GM06990 (cell line): ENCODE results near the gene TMCO1.
"Not testable (repeated sequence)": the region's sequence is repeated elsewhere in the genome, so short reads cannot be mapped to it uniquely, and the experiment has no call there.

ENCODE experiments used
- DNase-seq: peaks from one replicate; pipeline ENCODE4 v3.0.0-alpha.2; 2011; ENCODE audit not compliant: insufficient read length; ENCODE audit errors: extremely low read depth
- H3K27me3 ChIP-seq: replicated peaks from 2 replicates; pipeline ENCODE4 v1.6.0; 2011; ENCODE audit warnings: low read length; ENCODE audit not compliant: control insufficient read depth, insufficient read depth
- H3K36me3 ChIP-seq: 2 replicates; pipeline ENCODE4 v1.5.1; 2011; ENCODE audit warnings: low read length; ENCODE audit not compliant: control insufficient read depth, insufficient read depth
- H3K4me3 ChIP-seq: replicated peaks from 2 replicates; pipeline ENCODE4 v1.5.1; 2011; ENCODE audit warnings: low read depth, mild to moderate bottlenecking, control low read depth, low read length
- TF ChIP-seq, protein P1 (sequence below): IDR thresholded peaks from 2 replicates; pipeline ENCODE4 v1.5.1; 2011; ENCODE audit warnings: low read length, control low read depth, mild to moderate bottlenecking, inconsistent platforms; ENCODE audit not compliant: insufficient read depth, poor library complexity, severe bottlenecking

The TMCO1 gene

DNA sequence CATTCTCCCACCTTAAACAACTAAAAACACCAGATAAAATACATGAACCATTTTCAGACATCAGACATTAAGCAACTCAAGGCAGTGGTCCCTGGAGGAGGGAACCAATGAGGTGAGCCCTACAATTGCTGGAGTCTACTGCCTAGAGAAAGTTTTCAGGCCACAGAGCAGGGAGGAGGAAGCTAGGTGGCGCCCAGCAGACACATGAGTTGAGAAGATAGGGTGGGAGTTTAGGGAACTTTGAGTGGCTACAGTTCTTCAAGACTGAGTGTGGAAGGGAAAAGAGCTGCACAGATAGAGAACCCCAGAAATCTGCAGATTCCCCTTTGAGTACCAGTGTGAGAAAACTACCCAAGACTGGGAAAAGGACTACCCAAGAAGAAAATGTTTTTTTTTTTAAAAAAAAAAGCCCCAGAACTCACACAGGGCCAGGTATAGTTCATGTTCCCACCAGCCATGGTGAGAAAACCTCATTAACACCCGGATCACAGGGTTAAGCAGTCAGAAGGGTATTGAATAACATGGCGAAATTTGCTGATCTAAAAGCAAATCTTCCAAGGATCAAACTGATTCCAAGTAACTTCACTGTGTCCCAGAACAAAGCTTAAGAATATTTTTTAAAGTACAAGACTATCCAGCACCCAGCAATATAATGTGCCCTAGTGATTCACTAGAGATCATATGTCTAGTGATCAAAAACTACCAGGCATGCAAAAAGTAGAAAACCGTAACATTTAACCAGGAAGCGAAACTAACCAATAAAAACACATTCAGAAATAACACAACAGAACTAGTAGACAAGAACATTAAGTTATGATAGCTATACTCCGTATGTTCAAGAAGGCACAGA is 82.3 kb downstream of the TMCO1 start:
- DNase-seq: no peak
- H3K36me3 ChIP-seq: peaks cover 10% of the 10 kb centered on the region
- H3K27me3 ChIP-seq: no peaks in the 10 kb centered on the region
- H3K4me3 ChIP-seq: no peak overlapping the region
- TF ChIP-seq, protein P1, sequence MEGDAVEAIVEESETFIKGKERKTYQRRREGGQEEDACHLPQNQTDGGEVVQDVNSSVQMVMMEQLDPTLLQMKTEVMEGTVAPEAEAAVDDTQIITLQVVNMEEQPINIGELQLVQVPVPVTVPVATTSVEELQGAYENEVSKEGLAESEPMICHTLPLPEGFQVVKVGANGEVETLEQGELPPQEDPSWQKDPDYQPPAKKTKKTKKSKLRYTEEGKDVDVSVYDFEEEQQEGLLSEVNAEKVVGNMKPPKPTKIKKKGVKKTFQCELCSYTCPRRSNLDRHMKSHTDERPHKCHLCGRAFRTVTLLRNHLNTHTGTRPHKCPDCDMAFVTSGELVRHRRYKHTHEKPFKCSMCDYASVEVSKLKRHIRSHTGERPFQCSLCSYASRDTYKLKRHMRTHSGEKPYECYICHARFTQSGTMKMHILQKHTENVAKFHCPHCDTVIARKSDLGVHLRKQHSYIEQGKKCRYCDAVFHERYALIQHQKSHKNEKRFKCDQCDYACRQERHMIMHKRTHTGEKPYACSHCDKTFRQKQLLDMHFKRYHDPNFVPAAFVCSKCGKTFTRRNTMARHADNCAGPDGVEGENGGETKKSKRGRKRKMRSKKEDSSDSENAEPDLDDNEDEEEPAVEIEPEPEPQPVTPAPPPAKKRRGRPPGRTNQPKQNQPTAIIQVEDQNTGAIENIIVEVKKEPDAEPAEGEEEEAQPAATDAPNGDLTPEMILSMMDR: peak; percentile 44

GRCh38 chr1:165683848-165684485 is 84.7 kb downstream of the TMCO1 start:
- DNase-seq: no peak
- no peaks in the 10 kb centered on the region for H3K27me3 ChIP-seq
- TF ChIP-seq, protein P1: no peak
- H3K4me3 ChIP-seq: no peak overlapping the region
- H3K36me3 ChIP-seq: peaks cover 15% of the 10 kb centered on the region

GRCh38 chr1:165680773-165681172 is 87.9 kb downstream of the TMCO1 start:
- peaks cover 13% of the 10 kb centered on the region for H3K36me3 ChIP-seq
- not testable (repeated sequence) for DNase-seq, H3K27me3 ChIP-seq, H3K4me3 ChIP-seq

DNA sequence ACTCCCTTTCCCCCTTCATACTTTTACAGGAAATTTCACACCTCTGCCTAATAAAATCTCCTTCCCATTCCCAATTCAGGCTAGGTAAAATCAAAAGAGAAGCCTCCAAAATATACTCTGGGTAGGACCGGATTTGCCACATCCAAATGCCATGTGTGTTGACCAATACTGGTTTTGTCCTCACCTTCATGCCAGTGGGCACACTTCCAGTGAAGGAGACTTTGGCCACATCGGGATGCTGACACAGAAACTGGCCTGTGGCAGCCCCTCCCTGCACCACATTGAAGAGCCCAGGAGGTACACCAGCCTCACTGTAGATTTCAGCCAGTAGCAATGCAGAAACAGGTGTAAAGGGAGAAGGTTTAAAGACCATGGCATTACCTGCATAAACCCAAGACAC is 88.4 kb downstream of the TMCO1 start:
- no peak overlapping the region for H3K4me3 ChIP-seq
- TF ChIP-seq, protein P1: no peak
- H3K27me3 ChIP-seq: no peaks in the 10 kb centered on the region
- H3K36me3 ChIP-seq: peaks cover 10% of the 10 kb centered on the region
- no peak for DNase-seq

GRCh38 chr1:165679282-165680036 is 89.2 kb downstream of the TMCO1 start:
- peaks cover 10% of the 10 kb centered on the region for H3K36me3 ChIP-seq
- no peak overlapping the region for H3K4me3 ChIP-seq
- DNase-seq: no peak
- no peaks in the 10 kb centered on the region for H3K27me3 ChIP-seq
- TF ChIP-seq, protein P1: no peak

DNA sequence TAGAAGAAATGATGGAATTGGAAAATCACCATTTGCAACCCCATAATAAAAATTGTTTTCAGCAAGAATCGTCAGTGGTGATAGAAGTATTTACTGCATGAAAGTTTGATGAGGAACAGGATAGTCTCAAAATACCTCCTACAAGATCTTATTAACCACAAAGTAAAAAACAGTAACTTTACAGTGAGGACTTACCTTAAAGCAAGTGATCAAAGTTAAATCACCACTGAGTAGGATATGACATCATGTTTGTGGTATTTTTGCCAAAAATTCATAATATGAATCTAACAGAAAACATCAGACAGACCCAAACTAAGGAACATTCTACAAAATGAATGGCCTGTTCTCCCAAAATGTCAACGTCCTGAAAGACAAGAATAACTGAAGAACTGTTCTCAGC is 90.2 kb downstream of the TMCO1 start:
- Histone ChIP-seq H3K4me3 (no peak overlapping the region), H3K27me3 (no peaks in the 10 kb centered on the region), H3K36me3 (peaks cover 10% of the 10 kb centered on the region)
- no peak for DNase-seq
- TF ChIP-seq, protein P1: no peak
